A549 treated with dexamethasone at 1 μM for 4 hours (cell line): Measurements from ENCODE around the gene STBD1. TPM values are rescaled to one million over a fixed set of nuclear protein-coding genes. Genes with fewer than 3 reads are reported as not detected.

Source experiments
- total RNA-seq: library from RNA; stranded (reverse); fragments of 200-300 nt; extraction: Qiagen RNA extraction; gene quantifications from 5 replicates; pipeline ENCODE4 v1.2.3, GENCODE V29; 2022

The STBD1 gene
- total RNA-seq = 11.9 to 13.8 TPM (median 13.3 TPM) in 5 replicates

DNA sequence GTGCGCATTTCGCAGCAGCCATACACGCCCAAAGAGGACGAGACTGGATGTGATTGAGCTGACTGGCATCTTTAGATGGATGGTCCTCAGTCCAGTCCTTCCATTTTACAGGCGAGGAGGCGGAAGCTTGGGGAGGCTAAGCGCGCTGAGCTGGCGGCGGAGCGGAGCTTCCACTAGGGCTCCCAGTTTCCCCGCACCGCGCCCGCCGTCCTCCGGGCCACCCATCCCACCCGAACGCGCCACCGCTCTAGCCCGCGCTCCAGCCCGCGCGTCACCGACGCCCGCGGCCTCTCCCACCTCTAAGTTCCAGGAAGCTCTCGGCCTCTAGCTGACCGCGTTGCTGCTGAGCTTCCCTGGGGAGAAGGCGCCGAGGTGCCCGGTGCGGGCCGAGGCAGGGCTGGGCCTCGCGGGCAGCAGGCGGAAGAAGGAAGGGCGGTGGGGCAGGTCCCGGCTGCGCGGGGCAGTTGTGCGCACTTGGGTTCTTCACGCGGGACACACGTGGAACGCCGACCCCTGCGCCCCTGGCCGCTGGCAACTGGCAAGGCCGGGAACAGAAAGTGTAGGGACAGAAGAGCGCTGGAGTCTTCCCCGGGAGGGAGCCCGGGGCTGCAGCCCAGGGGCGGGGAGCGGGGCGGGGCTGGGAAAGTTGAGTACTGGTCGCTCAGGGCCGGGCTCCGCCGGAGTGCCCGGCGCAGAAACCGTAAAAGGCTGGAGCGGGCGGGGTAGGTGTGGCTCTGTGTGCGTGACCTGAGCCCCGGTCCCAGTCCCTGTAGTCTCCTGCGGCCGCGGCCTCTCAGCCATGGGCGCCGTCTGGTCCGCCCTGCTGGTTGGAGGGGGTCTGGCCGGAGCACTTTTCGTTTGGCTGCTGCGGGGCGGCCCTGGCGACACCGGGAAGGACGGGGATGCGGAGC is at the start of gene STBD1:
Gene STBD1, plus strand, starts transcription at position 763 of the 911 bp plus-strand sequence. Its CDS starts 37 bp downstream, at position 800.

Other genes starting within 250 kb of the STBD1 start
- not detected in 5 replicates for gene ART3, start 232.0 kb upstream of the STBD1 start, total RNA-seq
- 26.1 to 40.3 TPM (median 28.8 TPM) in 5 replicates for gene NUP54, start 158.3 kb upstream of the STBD1 start, total RNA-seq
- 44.3 to 61.8 TPM (median 53.6 TPM) in 5 replicates for gene SCARB2, start 92.9 kb upstream of the STBD1 start, total RNA-seq
- gene FAM47E, start 55.0 kb upstream of the STBD1 start, total RNA-seq = 0.08 to 0.36 TPM (median 0.22 TPM) in 5 replicates
- 0.02 TPM in 1 of 5 replicates, not detected in the others for gene CCDC158, start 114.4 kb downstream of the STBD1 start, total RNA-seq
- gene SHROOM3, start 128.5 kb downstream of the STBD1 start, total RNA-seq = 9.5 to 19.2 TPM (median 17.3 TPM) in 5 replicates